ENCODE measurements around the gene ACIN1. TPM values are rescaled to one million over a fixed set of nuclear protein-coding genes. Genes with fewer than 3 reads are reported as not detected.

ACIN1 gene
- total and polyA plus RNA-seq, 3 donors from 2014 or later: 151 to 216 (median 209) TPM

- WGBS, 2 donors: 71 to 76% methylated on average over 5 of the region's 5 CpGs
- H3K9me3 ChIP-seq: no peaks in the 10 kb centered on the region
Measured at GRCh38 chr14:23051141-23052057, 43.5 kb downstream of the ACIN1 start.

DNA sequence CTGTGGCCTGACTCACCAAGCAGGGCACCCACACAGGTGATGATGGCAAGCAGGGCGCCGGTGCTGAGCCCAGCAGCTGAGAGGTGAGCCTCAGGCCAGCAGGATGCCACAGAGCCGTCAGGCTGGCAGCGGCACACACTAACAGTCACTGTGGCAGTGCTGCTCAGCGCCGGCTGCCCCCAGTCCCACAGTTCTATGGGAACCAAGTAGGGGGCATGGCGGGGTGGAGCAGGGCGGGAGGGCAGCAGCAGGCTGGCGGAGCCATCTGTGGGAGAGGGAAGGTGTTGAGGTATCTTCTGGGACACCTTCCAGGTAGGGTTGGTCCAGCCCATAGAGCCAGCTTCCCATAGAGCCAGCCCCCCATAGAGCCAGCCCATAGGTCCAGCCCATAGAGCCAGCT, 45.9 kb downstream of the ACIN1 start:
- TF ChIP-seq POLR2A (IDR thresholded peaks at IDR 0.05) (no peak), CTCF (IDR thresholded peaks at IDR 0.05) (no peak)
- intact Hi-C loops (cut with DNase I; ENCODE audit: low total_unique reads): no loop called here
- Histone ChIP-seq H3K9me3 (no peaks in the 10 kb centered on the region), H3K27me3 (no peaks in the 10 kb centered on the region), H3K27ac (no peak overlapping the region), H3K4me1 (no peaks in the 10 kb centered on the region), H3K4me3 (no peak overlapping the region), H3K36me3 (ENCODE audit: low read depth, missing control alignments) (no peaks in the 10 kb centered on the region)
- 83 to 94% methylated on average over 6 to 9 of the region's 9 CpGs for WGBS, 2 donors
- DNase-seq: no peak

More at GRCh38 chr14:23051141-23052057, 43.5 kb downstream of the ACIN1 start:
- no peak for DNase-seq
- no peak overlapping the region for H3K4me3 ChIP-seq
- TF ChIP-seq POLR2A (IDR thresholded peaks at IDR 0.05): no peak
- TF ChIP-seq CTCF (IDR thresholded peaks at IDR 0.05): no peak
- intact Hi-C loops (cut with DNase I; ENCODE audit: low total_unique reads): no loop called here
- no peaks in the 10 kb centered on the region for H3K36me3 ChIP-seq (ENCODE audit: low read depth, missing control alignments)
- H3K4me1 ChIP-seq: peaks cover 2% of the 10 kb centered on the region
- no peak overlapping the region for H3K27ac ChIP-seq
- H3K27me3 ChIP-seq: no peaks in the 10 kb centered on the region

DNA sequence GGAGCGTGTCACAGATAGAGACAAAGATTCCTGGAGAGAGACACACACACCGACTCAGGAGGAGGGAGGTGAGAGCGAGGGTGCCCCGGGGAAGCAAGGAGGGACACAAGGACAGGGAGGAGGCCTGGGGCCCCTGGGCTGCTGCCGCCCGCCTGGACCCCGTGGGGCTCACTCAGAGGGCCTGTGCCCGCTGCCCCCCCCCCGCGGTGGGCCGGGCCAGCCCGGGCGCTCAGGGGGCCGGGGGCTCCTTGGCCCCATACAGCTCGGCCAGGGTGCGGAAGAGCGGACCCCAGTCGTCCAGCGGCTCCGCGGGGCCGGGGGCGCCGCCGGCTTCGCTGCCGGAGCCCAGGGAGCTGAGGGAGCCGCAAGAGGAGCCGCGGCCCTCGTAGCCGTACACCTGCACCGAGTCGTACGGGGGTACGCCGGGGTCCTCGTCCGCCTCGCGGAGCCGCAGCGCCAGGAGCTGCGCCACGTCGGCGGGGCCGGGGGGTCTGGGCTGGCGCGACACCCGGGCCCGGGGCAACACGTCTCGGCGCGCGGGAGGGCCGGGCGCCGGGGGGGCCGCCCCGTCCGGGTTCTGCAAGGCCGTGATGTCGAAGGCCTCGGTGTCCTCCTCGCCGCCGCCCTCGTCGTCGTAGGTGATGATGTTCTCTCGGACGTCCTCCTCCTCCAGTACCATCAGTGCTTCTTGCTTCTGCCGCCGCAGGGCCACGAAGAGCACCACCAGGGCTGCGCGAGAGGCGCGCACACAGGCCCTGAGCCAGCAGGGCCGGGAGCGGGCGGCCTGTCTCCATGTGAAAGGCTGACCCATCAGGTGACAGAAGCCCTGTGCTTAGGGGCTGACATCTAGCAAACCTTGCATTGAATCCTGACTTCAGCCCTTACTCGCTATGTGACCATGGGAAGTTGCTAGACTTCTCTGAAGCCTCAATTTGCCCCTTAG, 46.9 kb downstream of the ACIN1 start:
- no peaks in the 10 kb centered on the region for H3K36me3 ChIP-seq (ENCODE audit: low read depth, missing control alignments)
- WGBS, 2 donors: 44 to 60% methylated on average over 30 to 70 of the region's 85 CpGs
- no peaks in the 10 kb centered on the region for H3K9me3 ChIP-seq
- no peak for DNase-seq
- H3K4me1 ChIP-seq: no peaks in the 10 kb centered on the region
- intact Hi-C loops (cut with DNase I; ENCODE audit: low total_unique reads): no loop called here
- H3K27ac ChIP-seq: no peak overlapping the region
- H3K4me3 ChIP-seq: peak overlapping the region in 1 of 2 donors; percentile 18
- no peak for TF ChIP-seq POLR2A (IDR thresholded peaks at IDR 0.05)
- TF ChIP-seq CTCF (IDR thresholded peaks at IDR 0.05): no peak
- H3K27me3 ChIP-seq: no peaks in the 10 kb centered on the region

DNA sequence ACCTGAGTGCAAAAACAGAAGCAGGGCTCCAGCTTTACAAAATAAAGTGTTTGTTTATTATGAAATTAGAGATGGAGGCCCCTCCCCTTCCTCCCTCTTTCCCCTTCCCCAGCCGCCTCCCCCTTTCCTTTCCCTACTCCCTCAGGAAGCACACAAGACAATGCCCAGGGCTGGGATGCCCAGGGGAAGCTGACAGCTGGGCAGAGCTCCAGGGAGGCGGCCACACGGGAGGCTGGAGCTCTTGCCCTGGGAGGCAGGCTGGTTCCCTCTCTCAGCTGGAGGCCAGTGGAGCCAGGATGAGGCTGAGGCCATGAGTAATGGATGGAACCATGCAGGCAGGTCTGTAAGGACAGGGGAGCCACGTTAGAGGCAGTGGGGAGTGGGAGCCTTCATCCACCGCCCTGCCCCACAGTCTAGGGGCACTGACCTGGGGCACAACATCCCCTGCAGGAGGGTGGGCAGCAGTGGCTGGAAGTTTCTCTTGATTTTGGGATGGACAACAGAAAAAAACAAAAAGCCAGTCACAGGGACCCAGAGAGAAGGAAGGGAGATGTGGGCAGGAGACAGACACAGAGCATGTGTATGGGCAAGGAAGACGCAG, 47.8 kb downstream of the ACIN1 start:
- Histone ChIP-seq H3K27me3 (no peaks in the 10 kb centered on the region), H3K4me3 (no peak overlapping the region), H3K9me3 (no peaks in the 10 kb centered on the region), H3K4me1 (no peaks in the 10 kb centered on the region), H3K36me3 (ENCODE audit: low read depth, missing control alignments) (no peaks in the 10 kb centered on the region), H3K27ac (no peak overlapping the region)
- 61 to 65% methylated on average over 5 to 6 of the region's 6 CpGs for WGBS, 2 donors
- TF ChIP-seq CTCF (IDR thresholded peaks at IDR 0.05) (no peak), POLR2A (IDR thresholded peaks at IDR 0.05) (no peak)
- intact Hi-C loops (cut with DNase I; ENCODE audit: low total_unique reads): no loop called here
- DNase-seq: no peak

All from testis (tissue), 3 donors.